GM12875 (cell line): ENCODE measurements around the gene CLEC4D.
"Not testable (repeated sequence)": the region's sequence is repeated elsewhere in the genome, so short reads cannot be mapped to it uniquely, and the experiment has no call there.

ENCODE experiments used
- H3K4me3 ChIP-seq: one replicate; pipeline ENCODE4 v1.5.1; 2011; ENCODE audit warnings: low read depth, low read length, control low read depth
- TF ChIP-seq, protein P1 (sequence below): IDR thresholded peaks from 2 replicates; pipeline ENCODE4 v1.5.1; 2011; ENCODE audit warnings: low read depth, mild to moderate bottlenecking, control low read depth, inconsistent platforms, low read length, moderate library complexity, borderline replicate concordance; ENCODE audit not compliant: insufficient read depth

CLEC4D gene

DNA sequence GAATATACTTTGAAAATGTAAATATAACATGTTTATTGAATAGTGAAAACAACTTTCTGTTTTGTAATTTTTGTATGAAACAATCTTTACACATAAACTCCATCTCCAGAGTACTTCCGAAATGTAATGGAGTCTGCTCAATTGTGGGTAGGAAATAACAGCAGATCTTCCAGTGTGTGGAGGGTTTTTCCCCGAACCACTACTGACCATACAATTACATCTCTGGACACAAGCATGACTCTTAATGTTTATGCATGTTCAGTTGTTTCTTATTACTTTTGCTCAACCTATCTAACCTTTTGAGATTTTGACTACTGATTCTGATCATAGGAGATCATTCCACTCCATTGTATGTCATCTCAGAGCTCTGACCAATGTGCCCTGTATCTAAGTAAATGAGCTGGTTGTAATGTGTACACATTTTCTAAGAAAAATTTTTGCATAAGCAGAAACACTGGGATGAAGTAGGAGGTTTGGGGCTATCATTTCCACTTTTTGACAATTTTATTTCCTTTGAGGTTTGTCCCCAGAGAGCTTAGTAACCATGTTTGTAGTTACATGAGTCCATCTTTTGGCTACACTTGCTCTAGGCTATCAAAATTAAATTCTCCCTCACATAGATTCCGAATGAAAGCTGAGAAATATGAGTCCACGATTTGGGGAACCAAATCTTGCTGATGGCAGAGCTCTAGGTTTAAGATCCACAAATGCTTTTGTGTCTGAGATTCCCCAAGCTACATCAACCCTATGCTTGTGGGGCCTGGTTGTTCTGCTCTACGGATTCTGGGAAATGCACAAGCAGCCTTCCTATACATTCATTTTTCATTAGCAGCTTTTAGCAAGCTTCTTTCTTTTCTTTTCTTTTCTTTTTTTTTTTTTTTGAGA is 21.4 kb upstream of the CLEC4D start:
- H3K4me3 ChIP-seq: no peak overlapping the region
- TF ChIP-seq, protein P1, sequence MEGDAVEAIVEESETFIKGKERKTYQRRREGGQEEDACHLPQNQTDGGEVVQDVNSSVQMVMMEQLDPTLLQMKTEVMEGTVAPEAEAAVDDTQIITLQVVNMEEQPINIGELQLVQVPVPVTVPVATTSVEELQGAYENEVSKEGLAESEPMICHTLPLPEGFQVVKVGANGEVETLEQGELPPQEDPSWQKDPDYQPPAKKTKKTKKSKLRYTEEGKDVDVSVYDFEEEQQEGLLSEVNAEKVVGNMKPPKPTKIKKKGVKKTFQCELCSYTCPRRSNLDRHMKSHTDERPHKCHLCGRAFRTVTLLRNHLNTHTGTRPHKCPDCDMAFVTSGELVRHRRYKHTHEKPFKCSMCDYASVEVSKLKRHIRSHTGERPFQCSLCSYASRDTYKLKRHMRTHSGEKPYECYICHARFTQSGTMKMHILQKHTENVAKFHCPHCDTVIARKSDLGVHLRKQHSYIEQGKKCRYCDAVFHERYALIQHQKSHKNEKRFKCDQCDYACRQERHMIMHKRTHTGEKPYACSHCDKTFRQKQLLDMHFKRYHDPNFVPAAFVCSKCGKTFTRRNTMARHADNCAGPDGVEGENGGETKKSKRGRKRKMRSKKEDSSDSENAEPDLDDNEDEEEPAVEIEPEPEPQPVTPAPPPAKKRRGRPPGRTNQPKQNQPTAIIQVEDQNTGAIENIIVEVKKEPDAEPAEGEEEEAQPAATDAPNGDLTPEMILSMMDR: no peak

- no peak overlapping the region for H3K4me3 ChIP-seq
- TF ChIP-seq, protein P1: no peak
These were observed 20.2 kb upstream of the CLEC4D start for GRCh38 chr12:8493084-8493483.

GRCh38 chr12:8495671-8496070 is 17.6 kb upstream of the CLEC4D start:
- H3K4me3 ChIP-seq: not testable (repeated sequence)

- H3K4me3 ChIP-seq: not testable (repeated sequence)
These were observed 17.2 kb upstream of the CLEC4D start for GRCh38 chr12:8496074-8496473.

GRCh38 chr12:8499616-8500015 is 13.7 kb upstream of the CLEC4D start:
- TF ChIP-seq, protein P1: peak; percentile 22; the same call in 1 of the 2 replicates
- no peak overlapping the region for H3K4me3 ChIP-seq

GRCh38 chr12:8501720-8502119 is 11.6 kb upstream of the CLEC4D start:
- H3K4me3 ChIP-seq: no peak overlapping the region
- TF ChIP-seq, protein P1: no peak

DNA sequence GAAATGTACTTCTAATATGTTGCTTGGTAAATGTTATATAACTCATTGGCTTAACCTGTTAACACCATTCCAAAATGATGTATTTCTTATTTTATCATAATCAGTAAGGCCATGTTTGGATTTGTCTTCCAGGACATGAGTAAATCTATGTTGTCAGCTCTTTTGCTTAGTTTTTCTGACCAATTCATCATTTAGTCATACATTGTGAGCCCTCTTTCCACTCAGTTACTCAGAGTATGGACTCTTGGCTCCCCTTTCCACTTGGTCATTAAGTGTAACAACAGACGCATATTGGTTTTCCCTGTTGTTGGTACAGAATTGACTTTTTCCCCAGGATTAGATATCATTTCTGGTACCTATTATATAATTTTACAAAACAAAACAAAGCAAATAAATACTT is 9.0 kb upstream of the CLEC4D start:
- TF ChIP-seq, protein P1: no peak
- H3K4me3 ChIP-seq: no peak overlapping the region

DNA sequence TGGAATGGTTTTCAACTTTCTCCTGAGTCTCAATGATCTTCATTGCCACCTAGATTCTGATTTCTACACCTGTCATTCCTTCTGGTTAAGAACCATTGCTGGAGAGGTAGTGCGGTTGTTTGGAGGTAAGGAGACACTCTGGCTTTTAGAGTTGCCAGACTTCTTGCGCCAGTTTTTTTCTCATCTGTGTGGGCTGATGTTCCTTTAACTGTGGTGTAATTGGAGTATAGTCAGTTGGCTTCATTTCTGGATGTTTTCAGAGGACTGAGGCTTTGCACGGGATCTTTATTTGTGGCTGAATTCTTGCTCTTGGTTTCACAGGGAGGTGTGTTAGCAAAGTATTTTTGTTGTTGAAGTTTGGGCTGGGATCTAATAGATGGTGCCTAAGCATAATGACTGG is 5.7 kb upstream of the CLEC4D start:
- TF ChIP-seq, protein P1: no peak
- H3K4me3 ChIP-seq: no peak overlapping the region
